ENCODE results near the gene S100A11. TPM values are rescaled to one million over a fixed set of nuclear protein-coding genes. Genes with fewer than 3 reads are reported as not detected.

Gene S100A11
- total RNA-seq, 4 donors from 2014 or later, result 41.9 to 183 (median 125) TPM

GRCh38 chr1:152034654-152035538 lies 1.9 kb downstream of the S100A11 start:
- ATAC-seq, result no peak

GRCh38 chr1:152034324-152034653 lies 2.5 kb downstream of the S100A11 start:
- no peak for ATAC-seq
- WGBS, 2 donors (ENCODE audit: low coverage in 1 of 2), result 44 to 80% methylated on average over 1 of the region's 1 CpG

More at GRCh38 chr1:152034654-152035538, 1.9 kb downstream of the S100A11 start:
- TF ChIP-seq CTCF (IDR thresholded peaks at IDR 0.05) (peak; percentile 17 to 61 (median 44)), POLR2A (IDR thresholded peaks at IDR 0.05) (no peak), POLR2AphosphoS5 (IDR thresholded peaks at IDR 0.05) (peak; percentile 14), EP300 (IDR thresholded peaks at IDR 0.05) (no peak)
- peak overlapping the region; percentile 43 to 70 for H3K4me3 ChIP-seq
- no peaks in the 10 kb centered on the region for H3K9me3 ChIP-seq
- H3K36me3 ChIP-seq, result peaks cover 0 to 38% of the 10 kb centered on the region in 2 donors
- WGBS, 2 donors (ENCODE audit: low coverage in 1 of 2), result 24 to 30% methylated on average over 2 to 5 of the region's 8 CpGs
- H3K27ac ChIP-seq, result peak overlapping the region in 3 of 4 donors; percentile 83 to 89 (median 89)
- no peaks in the 10 kb centered on the region for H3K27me3 ChIP-seq
- peaks cover 0 to 43% (median 8%) of the 10 kb centered on the region in 3 donors for H3K4me1 ChIP-seq

DNA sequence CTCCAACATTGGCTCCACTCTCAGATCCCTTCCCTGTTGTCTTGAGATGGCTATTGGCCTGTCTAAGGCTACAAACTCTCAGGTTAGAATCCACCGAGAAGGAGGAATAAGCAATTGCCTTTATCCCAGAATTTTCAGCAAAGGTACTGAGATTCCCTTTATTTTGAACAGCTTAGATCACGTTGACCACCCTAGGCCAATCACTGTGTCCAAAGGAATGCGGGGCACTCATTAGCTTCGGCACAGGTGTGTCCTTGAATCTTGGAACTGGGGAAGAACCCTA lies 6.9 kb downstream of the S100A11 start:
- ATAC-seq, result no peak
- H3K27ac ChIP-seq, result no peak overlapping the region
- WGBS, 2 donors (ENCODE audit: low coverage in 1 of 2), result 80 to 88% methylated on average over 2 to 4 of the region's 4 CpGs
- no peaks in the 10 kb centered on the region for H3K27me3 ChIP-seq
- H3K36me3 ChIP-seq, result peaks cover 0 to 38% of the 10 kb centered on the region in 2 donors
- H3K4me1 ChIP-seq, result peaks cover 0 to 20% (median 3%) of the 10 kb centered on the region in 3 donors
- no peaks in the 10 kb centered on the region for H3K9me3 ChIP-seq
- TF ChIP-seq POLR2AphosphoS5 (IDR thresholded peaks at IDR 0.05) (no peak), POLR2A (IDR thresholded peaks at IDR 0.05) (no peak), CTCF (IDR thresholded peaks at IDR 0.05) (no peak), EP300 (IDR thresholded peaks at IDR 0.05) (no peak)
- H3K4me3 ChIP-seq, result no peak overlapping the region

More at GRCh38 chr1:152034324-152034653, 2.5 kb downstream of the S100A11 start:
- peaks cover 0 to 43% (median 8%) of the 10 kb centered on the region in 3 donors for H3K4me1 ChIP-seq
- H3K27me3 ChIP-seq, result no peaks in the 10 kb centered on the region
- H3K27ac ChIP-seq, result peak overlapping the region in 3 of 4 donors; percentile 83 to 89 (median 89)
- H3K36me3 ChIP-seq, result peaks cover 0 to 38% of the 10 kb centered on the region in 2 donors
- no peak for TF ChIP-seq POLR2A (IDR thresholded peaks at IDR 0.05)
- TF ChIP-seq POLR2AphosphoS5 (IDR thresholded peaks at IDR 0.05), result no peak
- no peak for TF ChIP-seq EP300 (IDR thresholded peaks at IDR 0.05)
- TF ChIP-seq CTCF (IDR thresholded peaks at IDR 0.05), result no peak
- no peaks in the 10 kb centered on the region for H3K9me3 ChIP-seq
- peak overlapping the region in 1 of 2 donors; percentile 70 for H3K4me3 ChIP-seq

- H3K9me3 ChIP-seq, result no peaks in the 10 kb centered on the region
- no peak overlapping the region for H3K4me3 ChIP-seq
- H3K4me1 ChIP-seq, result peaks cover 0 to 15% (median 3%) of the 10 kb centered on the region in 3 donors
- no peaks in the 10 kb centered on the region for H3K27me3 ChIP-seq
- ATAC-seq, result no peak
- WGBS, 2 donors (ENCODE audit: low coverage in 1 of 2), result 80 to 90% methylated on average over 6 of the region's 8 CpGs
- H3K27ac ChIP-seq, result no peak overlapping the region
- TF ChIP-seq POLR2A (IDR thresholded peaks at IDR 0.05), result no peak
- TF ChIP-seq EP300 (IDR thresholded peaks at IDR 0.05), result no peak
- TF ChIP-seq CTCF (IDR thresholded peaks at IDR 0.05), result no peak
- TF ChIP-seq POLR2AphosphoS5 (IDR thresholded peaks at IDR 0.05), result no peak
- H3K36me3 ChIP-seq, result peaks cover 0 to 38% of the 10 kb centered on the region in 2 donors
These were observed 7.5 kb downstream of the S100A11 start for GRCh38 chr1:152029144-152029928.

All from gastroesophageal sphincter (tissue), 4 donors.